ENCODE measurements around the gene PRKCB.

Gene PRKCB

DNA sequence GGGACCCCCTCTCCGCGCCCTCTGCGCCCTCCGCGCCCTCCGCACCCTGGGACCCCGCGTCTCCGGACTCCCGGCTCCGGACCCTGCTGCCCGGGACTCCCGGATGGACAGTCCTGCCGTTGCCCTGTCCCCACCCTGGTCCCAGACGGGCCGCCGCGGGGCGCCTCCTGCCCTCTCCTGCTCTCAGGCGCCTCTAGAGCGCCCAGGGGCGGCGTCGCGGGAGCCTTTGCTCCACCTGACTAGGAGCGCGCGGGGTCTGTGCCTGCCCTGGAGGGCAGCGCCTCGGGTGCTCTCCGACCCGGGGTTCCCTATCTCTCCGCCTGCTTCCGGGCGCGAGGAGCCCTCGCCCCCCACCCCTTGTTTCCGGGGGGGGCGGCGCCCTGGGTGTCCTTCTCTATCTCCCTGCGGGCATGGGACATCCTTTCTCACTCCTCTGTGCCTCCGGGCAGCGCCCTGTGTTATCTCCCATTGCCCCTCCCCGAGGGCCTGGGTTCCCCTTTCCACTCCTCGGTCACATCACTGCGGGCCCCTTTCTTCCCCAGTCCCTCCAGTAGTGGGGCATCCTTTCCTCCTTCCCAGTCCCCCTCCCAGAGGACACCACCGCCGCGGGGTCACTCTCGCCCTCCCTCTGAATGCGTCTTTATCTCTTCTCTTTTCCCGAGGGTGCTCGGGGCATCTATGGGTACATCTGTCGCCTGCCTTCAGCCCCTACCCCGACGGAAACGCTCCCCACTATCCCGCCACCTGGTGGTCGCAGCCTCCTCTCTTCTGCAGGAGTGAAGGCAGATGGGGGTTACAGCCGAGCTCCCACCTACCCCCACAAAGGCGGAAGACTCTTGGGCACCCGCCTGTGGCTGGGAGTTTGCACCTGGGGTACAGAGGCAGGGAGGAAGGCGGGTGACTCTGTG, 875 bp downstream of the PRKCB start:
- DNase-seq, result no peak

DNA sequence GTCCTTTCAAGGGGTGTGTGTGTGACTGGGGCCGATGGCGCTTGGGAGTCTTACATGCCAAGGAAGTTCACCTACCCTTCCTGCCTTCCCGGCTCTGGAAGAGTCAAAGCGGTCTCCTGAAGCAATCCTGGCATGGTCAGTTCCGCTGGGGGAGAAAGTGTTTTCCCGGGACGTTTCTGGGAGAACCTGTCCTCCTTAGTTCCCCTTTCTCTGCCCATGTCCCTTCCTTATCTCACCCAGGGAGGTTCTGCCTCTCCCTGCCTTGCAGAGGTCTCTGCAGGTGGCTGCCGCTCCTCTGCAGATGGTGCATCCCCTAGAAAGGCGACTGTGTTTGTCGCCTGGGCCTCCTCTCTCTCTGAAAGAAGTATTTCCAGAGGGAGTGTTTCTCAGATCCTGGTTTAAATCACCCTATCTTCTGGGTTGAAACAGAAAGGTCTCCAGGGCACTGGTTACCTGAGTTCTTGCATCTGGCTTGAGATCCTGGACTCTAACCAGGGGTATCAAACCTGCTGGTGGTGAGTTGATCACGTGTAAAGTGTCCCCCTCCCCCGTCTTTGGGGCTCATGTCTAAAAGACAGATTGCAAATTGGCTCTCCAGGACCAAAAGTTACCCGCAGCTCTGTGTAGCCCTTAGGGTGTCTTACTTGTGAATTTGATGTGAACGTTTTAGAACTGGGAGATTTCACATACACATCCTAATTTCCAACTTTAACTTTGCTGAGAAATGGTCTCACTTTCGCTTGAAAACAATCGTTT, 1.9 kb downstream of the PRKCB start:
- DNase-seq, result no peak

DNA sequence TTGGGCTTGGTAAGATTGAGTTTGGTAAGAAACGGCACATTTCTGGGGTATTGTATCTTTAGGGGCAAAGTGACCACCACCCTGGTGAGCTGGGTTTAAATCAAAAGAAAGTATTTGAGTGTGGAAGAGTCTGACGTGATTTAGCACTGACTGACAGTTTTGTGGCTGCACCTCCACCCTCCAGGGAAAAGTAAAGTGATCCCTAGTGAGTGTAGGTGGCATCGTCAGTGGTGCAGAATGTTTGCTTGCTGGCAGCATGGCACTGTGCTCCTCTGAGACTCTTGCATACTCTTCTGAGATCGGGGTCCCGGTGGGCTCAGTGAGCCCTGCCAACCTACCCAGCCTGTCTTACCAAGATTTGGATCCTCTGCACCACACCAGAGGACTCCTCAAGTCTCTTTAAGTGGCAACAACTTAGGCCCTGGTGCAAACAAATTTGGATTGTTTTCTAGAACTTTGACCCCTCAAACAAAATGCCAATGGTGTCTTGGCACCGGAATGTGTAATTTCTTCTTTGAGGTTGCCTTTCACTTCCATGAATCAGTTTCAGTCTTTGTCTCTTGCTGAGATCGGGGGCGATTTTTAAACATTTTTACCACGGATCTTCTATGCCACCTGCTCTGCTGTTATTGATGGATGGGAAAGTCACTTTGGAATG, 2.8 kb downstream of the PRKCB start:
- DNase-seq, result no peak

DNA sequence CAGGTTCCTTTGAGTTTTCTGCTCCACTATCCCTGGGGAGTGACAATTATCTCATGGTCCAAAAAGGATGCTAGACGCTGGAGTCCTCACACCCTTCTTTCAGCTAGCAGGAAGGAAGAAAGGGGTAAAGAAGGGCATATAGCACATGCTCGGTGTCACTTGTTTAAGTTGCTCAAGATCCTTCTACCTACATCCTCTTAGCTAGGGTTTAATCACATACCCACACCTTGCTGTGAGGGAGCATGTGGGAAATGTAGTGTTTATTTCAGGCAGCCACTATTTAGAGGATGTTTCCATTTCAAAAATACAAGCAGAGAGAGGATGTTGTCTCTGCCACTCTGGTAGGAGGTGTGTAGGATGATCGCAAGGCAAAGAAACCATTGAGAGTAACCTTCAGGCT, 4.5 kb downstream of the PRKCB start:
- DNase-seq, result no peak

DNA sequence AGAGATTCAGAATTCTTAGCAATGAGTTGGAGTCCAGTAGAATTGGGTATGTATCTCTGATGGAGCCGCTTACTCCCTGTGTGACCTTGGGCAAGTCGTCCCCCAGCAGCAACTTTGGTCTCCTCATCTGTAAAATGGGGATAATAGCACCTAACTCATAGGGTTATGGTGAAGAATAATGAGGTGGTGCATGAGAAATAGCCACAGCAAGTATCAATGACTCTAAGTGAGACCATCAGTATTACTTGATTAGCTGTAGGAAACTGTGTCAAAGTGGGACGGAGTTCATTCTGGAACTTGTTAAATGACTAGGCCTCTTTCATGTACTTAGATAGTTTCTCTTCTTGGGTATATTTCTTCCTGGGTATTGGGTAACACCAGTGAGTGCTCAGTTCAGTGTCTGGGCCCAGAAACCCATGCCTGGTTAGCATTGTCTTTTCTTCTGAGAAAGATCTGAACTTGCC, 6.4 kb downstream of the PRKCB start:
- no peak for DNase-seq

DNA sequence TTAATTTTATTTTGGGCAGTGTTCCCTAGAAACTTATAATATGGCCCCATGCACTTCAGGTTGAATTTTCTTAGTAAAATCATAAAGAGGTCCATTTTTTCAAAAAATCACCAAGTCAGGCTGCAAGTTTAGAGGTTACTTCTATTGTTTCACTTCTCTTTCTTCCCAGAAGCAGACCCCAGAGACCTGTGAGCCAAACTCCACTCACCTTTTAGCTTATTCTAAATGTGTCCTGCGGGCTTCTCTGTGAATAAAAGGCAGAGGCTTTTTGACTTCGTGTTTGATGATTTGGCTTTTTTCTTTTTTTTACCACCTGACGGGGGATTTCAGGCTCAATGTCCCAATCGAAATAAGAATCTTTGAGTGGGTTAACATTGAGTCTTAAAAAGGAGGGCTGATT, 7.4 kb downstream of the PRKCB start:
- no peak for DNase-seq

DNA sequence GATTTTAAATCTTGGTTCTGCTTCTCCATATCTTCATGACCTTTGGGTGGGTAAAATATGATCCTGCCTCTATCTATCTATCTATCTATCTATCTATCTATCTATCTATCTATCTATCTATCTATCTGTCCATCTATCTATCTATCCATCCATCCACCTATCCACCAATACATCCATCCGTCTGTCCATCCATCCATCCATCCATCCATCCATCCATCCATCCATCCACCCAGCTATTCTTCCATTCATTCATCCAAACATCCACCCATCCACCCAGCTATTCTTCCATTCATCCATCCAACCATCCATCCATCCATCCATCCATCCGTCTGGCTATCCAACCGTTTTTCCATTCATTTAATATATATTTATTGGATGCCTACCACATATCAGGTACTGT, 11.5 kb downstream of the PRKCB start:
- no peak for DNase-seq

DNA sequence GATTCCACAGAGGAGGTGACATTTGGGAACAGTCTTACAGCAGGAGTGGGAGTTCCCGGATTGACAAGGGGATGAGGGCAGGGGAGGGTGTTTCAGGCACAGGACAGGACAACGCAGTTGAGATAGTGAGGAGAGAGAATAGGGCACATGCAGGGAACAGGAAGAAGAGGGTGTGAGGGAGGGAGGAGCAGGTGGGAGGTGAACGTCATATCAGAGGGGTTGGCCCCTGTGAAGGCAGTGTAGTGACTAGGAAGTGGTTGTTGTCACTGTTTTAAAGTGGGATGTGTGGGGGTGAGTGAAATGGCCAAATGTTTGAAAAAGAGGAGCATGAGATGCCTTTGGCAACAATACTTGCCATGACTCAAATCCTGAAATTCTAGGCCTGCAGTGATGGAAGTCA, 12.2 kb downstream of the PRKCB start:
- DNase-seq, result no peak

DNA sequence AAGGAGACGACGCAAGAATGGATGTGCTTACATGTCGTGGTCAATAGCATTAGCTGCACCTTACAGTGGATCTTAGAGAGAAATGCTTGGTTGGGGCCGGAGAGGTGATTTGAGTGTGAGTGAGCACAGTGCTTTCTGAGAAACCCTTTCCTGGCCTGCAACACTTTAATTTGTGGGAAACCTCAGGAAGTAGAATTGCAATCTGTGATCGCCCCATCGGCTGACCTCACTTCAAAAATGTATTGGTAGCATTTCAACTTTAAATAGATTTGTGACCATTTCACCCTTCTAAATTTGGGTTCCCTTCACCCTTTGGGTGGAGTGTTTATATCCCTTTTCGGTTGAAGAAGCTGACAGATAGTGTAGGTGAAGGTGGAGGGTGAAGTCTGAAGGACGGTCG, 13.2 kb downstream of the PRKCB start:
- no peak for DNase-seq

DNA sequence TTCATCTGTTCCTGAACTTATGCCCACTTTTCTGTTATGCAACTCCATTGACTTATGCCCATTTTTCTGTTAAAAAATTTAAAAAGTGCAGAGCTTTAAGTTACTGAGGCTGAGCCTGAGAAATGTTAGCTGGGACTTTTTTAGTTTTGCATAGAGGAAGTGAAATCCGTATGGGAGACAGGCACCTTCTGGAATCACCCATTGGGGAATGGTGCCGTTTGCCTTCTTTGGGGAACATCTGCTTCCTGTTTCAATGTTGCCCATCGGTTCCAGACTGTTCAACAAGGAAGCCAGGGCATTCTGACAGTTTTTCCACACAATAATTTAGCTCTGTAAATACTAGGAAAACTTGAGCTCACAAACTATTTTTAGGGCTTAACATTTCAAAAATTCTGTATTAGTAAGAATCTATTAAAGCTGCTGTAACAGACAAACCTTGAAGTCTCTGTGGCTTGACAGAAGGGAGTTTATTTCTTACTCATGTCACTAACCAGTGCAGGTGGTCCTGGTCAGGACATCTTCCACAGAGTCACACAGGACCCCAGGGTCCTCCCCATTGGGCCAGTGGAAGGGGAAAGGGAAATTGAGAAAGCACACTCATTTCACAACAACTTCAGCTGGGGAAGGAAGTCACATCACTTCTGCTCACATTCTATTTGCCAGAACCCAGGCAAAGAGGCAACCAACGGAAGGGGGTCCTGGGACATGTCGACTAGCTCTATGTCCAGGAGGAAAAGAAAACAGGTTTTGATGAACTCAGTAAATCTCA, 17.2 kb downstream of the PRKCB start:
- no peak for DNase-seq

DNA sequence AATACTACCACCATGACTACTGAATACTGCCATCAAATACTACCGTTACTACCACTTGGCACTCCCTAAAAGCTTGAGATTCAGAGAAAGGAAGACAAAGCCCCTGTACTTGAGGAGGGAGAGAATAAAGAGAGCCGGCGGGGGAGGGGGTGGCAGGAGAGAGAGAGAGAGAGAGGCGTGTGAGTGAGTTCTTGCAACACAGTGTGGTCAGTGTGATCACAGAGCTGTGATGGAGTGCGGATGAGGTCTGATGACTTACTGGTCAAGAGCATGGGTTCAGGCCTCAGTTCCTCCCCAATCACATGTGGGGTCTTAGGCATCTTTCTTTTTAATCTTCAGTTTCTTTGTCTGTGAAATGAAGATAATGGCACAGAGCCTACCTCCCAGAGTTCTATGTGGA, 19.2 kb downstream of the PRKCB start:
- DNase-seq, result no peak

DNA sequence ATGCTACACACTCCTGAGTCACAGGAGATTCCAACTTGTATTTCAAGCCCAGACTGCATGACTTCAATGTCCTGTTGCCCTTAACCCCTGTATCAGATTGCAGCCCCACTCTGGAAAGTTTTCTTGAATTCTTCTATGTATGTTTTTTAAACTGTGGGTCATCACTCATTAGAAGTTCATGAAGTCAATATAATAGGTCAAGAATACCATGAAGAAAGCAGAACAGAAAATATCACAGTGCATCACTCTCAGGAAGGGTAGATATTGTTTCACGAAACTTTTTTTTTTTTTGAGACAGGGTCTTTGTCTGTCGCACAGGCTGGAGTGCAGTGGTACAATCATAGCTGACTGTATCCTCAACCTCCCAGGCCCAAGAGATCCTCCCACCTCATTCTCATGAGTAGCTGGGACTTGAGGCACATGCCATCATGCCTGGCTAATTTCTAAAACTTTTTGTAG, 20.5 kb downstream of the PRKCB start:
- no peak for DNase-seq

DNA sequence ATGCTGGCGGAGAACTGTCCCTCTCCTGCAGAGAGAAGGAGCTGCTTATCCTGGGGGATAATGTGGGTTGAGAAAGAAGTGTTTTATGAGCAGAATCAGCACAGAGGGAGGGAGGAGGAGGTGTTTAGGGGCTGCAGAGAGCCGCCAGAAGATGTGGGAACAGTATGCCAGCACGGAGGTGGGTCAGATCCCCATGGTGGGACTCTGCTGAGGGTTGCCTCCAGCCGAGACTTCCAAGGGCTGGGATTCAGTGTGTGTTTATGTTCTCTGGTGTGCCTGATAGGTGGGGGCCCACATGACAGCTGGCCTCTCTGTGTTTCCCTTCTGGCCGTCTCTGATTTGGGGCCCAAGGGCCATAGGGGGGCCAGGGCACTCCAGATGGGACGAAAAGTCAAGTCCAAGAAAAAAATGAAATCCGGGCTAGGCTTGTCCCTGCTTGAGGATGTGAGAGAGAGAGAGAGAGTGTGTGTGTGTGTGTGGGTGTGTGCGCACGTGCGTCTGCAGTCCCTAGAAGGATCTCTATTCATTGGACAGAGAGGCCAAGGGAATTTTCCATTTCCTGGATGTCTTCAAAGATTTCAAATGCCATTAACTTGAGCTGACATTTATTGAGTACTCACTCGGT, 21.6 kb downstream of the PRKCB start:
- DNase-seq, result no peak

DNA sequence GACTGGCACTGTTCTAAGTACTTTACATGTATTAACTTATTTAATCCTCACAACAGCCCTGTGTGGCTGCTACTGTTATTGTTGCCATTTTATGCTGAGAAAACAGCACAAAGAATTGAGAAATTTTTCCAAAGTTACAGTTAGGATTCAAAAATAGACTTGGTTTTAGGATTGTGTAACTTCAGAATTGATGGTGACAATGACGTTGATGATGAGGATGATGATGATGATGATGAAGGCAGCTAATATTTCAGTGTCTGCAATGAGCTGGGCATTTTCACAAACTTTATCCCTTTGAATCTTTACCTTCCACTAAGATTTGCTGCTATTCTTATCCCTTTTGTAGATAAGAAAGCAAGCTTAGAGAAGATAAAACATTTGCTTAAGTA, 22.1 kb downstream of the PRKCB start:
- DNase-seq, result no peak

DNA sequence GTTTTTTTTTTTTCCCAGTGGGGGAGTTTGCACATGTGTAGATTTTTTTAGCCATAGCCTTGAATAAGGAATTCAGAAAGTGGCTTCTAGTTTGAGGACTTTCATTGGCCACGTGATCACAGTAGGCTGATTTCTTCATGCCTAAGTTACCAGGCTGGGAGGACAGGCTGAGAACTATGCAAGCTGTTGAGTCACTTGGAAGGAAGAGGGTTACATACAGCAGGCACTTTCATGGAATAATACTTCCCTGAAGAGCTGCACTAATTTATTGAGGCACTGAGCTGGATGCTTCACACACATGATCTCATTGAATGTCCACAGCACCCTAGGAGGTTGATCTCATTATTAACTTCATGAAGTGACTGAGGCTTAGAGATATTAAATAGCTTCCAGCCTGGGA, 22.8 kb downstream of the PRKCB start:
- no peak for DNase-seq

DNA sequence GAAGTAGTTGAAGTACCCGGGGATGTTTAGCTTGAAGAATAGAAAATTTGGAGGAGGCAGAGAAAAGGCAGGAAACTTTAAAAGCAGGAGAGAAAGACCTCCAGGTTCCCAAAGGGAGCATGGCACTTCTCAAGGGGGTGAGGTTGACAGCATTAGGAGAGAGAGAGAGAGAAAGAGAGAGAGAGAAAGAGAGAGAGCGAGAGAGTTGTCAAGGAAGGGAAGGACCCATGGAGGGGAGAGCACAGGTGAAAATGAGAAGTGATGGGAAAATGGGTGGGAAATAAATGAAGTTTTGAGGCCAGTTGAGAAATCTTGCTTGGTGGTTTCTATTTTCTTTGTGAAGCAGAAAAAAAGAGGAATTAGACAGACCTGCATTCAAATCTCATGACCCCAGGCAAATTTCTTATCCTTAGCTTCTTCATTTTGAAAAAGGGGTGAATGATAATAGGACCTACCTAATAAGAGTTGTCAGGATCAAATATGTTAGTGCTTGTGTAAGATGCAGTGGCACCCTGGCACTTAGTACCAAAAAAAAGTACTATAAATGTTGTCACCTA, 24.0 kb downstream of the PRKCB start:
- DNase-seq, result no peak

DNA sequence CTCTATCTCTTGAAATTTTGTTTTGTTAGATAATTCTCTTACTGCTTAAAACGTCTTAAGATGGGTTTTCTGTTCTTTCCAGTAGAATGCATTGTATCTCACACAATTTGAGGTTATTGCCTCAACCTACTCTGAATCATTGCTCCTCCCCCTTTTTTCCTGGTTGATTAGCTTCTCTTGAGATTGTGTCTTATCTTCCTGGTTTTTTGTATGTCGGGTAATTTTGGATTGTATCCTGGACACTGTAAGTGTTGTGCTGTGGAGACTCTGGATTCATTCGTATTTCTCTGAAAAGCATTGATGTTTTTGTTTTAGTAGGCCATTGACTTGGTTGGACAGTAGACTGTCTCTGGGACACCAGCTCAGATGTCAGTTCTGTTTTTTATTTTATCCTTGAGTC, 26.1 kb downstream of the PRKCB start:
- no peak for DNase-seq

DNA sequence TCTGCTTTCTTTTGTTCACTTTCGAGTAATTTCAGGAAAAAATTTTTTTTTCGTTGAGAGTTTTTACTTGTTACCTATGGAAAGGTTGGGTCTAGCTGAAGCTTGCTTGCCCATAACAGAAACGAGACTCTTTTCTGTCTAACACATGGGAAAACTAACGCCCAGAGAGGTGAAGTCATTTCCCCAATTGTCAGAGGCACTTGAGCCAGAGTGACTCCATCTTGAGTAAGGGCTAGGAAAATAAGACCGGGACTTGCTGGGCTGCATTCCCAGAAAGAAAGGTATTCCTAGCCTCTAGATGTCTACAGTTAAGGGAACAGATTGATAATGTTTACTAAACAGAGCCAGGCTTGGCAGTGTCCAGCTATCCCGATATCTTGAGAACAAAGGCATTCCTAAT, 26.8 kb downstream of the PRKCB start:
- DNase-seq, result no peak

DNA sequence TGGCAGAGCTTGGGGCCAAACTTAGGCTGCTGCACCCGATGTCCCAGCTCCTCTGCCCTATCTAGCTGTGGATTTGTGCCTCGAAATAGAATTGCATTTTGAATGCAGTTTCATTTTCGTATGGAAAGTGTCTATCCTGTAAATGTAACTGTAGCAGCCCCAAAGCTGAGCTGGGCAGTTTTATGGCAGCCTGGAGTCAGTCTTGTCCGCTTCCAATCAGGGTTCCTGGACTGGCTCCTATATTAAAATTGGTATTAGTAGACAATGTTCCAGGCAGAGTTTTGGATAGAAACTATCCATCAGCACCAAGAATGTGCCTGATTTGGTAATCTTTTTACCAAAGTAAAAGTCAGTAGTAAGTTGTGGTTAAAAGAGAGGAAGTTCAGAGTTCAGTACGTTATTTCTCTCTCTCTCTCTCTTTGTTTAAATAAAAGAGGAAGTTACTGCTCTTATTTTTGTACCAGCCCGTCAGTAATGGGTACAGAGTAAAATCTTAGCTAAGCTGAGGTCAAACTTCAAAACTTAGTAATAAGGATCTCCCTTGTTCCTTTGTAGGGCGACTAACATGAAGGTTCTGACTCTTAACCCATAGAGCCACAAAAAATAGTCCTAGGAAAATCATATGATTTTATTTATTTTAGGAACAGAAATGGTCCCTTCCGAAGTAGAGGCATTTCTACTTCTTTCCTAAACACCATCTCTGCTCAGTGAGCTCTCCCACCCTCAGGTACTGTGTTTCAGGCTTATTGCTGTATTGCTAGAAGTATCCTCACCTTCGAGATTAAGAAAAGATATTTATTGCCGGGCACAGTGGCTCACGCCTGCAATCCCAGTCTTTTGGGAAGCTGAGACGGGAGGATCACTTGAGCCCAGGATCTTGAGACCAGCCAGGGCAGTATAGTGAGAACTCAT, 28.0 kb downstream of the PRKCB start:
- no peak for DNase-seq

DNA sequence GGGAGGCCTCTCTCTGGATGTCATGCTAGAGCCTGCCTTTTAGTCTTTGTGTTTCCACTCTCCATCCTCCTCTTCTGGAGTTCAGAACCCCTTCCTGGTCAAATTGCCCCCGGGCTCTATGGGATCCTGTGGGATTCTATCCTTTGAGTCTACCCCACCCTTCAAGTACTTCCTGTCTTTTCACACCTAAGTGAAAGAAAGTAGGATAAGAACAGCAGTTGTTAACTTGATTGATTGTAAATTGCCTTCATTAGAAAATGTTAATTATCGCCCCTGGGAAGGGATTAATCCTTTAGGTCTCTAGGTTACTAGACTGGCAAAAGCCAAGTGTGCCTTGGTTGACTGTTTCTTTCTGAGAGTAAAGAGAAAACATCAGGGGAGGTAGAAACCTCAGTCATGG, 30.1 kb downstream of the PRKCB start:
- DNase-seq, result no peak

DNA sequence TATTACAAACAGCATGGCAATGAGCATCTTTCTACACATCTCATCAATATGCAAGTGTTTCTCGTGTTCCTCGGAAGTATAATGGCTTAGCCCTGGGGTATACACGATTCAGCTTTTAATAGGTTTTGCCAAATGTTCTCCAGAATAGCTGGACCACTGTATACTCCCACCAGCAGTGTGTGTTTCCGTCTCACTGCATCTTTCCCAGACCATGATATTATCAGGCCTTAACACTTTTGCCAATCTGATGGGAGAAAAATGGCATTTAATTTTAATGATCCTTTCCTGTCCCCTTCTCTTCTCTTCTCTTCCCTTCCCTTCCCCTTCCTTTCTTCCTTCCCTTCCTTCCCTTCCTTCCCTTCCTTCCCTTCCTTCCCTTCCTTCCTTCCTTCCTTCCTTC, 30.8 kb downstream of the PRKCB start:
- DNase-seq, result no peak

Data from NCI-H1417 treated with DMSO at 0.1 percent for 48 hours (cell line).